Liver (tissue), 9 donors: ENCODE data around the gene DYNLT1. TPM values are rescaled to one million over a fixed set of nuclear protein-coding genes. Genes with fewer than 3 reads are reported as not detected.
A peak's percentile ranks its signal among the peaks of the same experiment; 100 is the strongest.

ENCODE experiments used
- DNase-seq: peaks from one replicate; pipeline ENCODE4 v3.0.0-alpha.2; 2017; ENCODE audit warnings: low spot score
- H3K27ac ChIP-seq, 2 donors: one replicate each; pipeline ENCODE4 v1.7.0; 2013; ENCODE audit warnings: inconsistent platforms in 2 of 2, low read length in 2 of 2, control low read depth in 1 of 2, low read depth in 1 of 2, mild to moderate bottlenecking in 1 of 2
- H3K27me3 ChIP-seq, 4 donors: one replicate each; pipeline versions ENCODE4 v1.6.1 to v1.7.0; 2013; ENCODE audit warnings: low read length in 3 of 4, inconsistent platforms in 1 of 4, mild to moderate bottlenecking in 1 of 4, moderate library complexity in 1 of 4; ENCODE audit not compliant: control insufficient read depth in 4 of 4, insufficient read depth in 4 of 4
- H3K36me3 ChIP-seq, 4 donors: one replicate each; pipeline versions ENCODE4 v1.6.1 to v1.7.0; 2013; ENCODE audit warnings: low read length in 3 of 4, mild to moderate bottlenecking in 3 of 4, low read depth in 1 of 4, moderate library complexity in 1 of 4; ENCODE audit not compliant: control insufficient read depth in 4 of 4, insufficient read depth in 3 of 4
- H3K4me1 ChIP-seq, 4 donors: one replicate each; pipeline versions ENCODE4 v1.6.1 to v1.7.0; 2013; ENCODE audit warnings: low read length in 3 of 4, mild to moderate bottlenecking in 3 of 4, moderate library complexity in 1 of 4; ENCODE audit not compliant: control insufficient read depth in 4 of 4, insufficient read depth in 4 of 4
- H3K4me3 ChIP-seq, 3 donors: one replicate each; pipeline versions ENCODE4 v1.6.1 to v1.7.0; 2013; ENCODE audit warnings: low read length in 3 of 3, control low read depth in 1 of 3, low read depth in 1 of 3, mild to moderate bottlenecking in 1 of 3
- H3K9ac ChIP-seq, 2 donors: one replicate each; pipeline ENCODE4 v1.7.0; 2013; ENCODE audit warnings: low read length in 2 of 2, mild to moderate bottlenecking in 2 of 2, moderate library complexity in 2 of 2, control low read depth in 1 of 2, low read depth in 1 of 2
- H3K9me3 ChIP-seq, 4 donors: one replicate each; pipeline versions ENCODE4 v1.6.1 to v1.7.0; 2013; ENCODE audit warnings: low read length in 3 of 4; ENCODE audit not compliant: control insufficient read depth in 4 of 4
- ATF3 ChIP-seq: IDR thresholded peaks from 2 replicates; pipeline ENCODE4 v1.6.1; 2016; ENCODE audit warnings: antibody characterized with exemption
- CTCF ChIP-seq: fragments of 150-350 bp; IDR thresholded peaks from 2 replicates; pipeline ENCODE4 v1.5.1; 2017; ENCODE audit warnings: improper control_type of control experiment, low read depth, low read length; ENCODE audit not compliant: missing input control
- FOXA1 ChIP-seq: IDR thresholded peaks from 2 replicates; pipeline ENCODE4 v1.6.1; 2016; ENCODE audit warnings: antibody characterized with exemption
- FOXA2 ChIP-seq: IDR thresholded peaks from 2 replicates; pipeline ENCODE4 v1.6.1; 2016; ENCODE audit warnings: antibody characterized with exemption
- HNF4A ChIP-seq, 2 donors: conservative IDR thresholded peaks; 2 replicates each; pipeline ENCODE4 v1.6.1; 2016; ENCODE audit warnings: antibody characterized with exemption in 2 of 2, mild to moderate bottlenecking in 2 of 2
- HNF4G ChIP-seq: IDR thresholded peaks from 2 replicates; pipeline ENCODE4 v1.6.1; 2016; ENCODE audit warnings: antibody characterized with exemption
- JUND ChIP-seq, 2 donors: IDR thresholded peaks; 2 replicates each; pipeline ENCODE4 v1.6.1; 2016; ENCODE audit warnings: antibody characterized with exemption in 2 of 2
- RAD21 ChIP-seq, 2 donors: IDR thresholded peaks; 2 replicates each; pipeline ENCODE4 v1.6.1; 2016; ENCODE audit warnings: antibody characterized with exemption in 2 of 2, mild to moderate bottlenecking in 2 of 2
- REST ChIP-seq: IDR thresholded peaks from 2 replicates; pipeline ENCODE4 v1.6.1; 2016; ENCODE audit warnings: antibody characterized with exemption, mild to moderate bottlenecking
- RXRA ChIP-seq, 2 donors: IDR thresholded peaks; 2 replicates each; pipeline ENCODE4 v1.6.1; 2017 to 2018; ENCODE audit warnings: antibody characterized with exemption in 2 of 2, mild to moderate bottlenecking in 1 of 2
- SP1 ChIP-seq: IDR thresholded peaks from 2 replicates; pipeline ENCODE4 v1.6.1; 2018; ENCODE audit warnings: antibody characterized with exemption, mild to moderate bottlenecking
- TAF1 ChIP-seq: conservative IDR thresholded peaks from 2 replicates; pipeline ENCODE4 v1.6.1; 2016; ENCODE audit warnings: antibody characterized with exemption, mild to moderate bottlenecking
- YY1 ChIP-seq: IDR thresholded peaks from 2 replicates; pipeline ENCODE4 v1.6.1; 2016; ENCODE audit warnings: antibody characterized with exemption, mild to moderate bottlenecking
- ZBTB33 ChIP-seq: IDR thresholded peaks from 2 replicates; pipeline ENCODE4 v1.6.1; 2016; ENCODE audit warnings: antibody characterized with exemption
- WGBS: extraction: QIAGEN DNeasy Blood & Tissue Kit; methylation state at CpG from one replicate; pipeline ENCODE4 v1.1.7; 2013; 5-methylcytosine and 5-hydroxymethylcytosine counted together
- polyA plus RNA-seq, 2 donors: library from polyadenylated mRNA; stranded (reverse) in 1 of 2; unstranded in 1 of 2; fragments of 200-250 nt in 1 of 2; fragments of >200 nt in 1 of 2; fragmentation: Nextera tagmentation in 1 of 2; extraction: Ambion mirVana in 1 of 2; gene quantifications; one replicate each; pipeline versions ENCODE4 v1.2.1 to v1.2.3, GENCODE V29; 2013 to 2015
- total RNA-seq, 2 donors: library from RNA; depleted of rRNA; stranded (reverse); fragments of >200 nt; gene quantifications; one replicate each; pipeline ENCODE4 v1.2.3, GENCODE V29; 2014
- donor health status: healthy.
- donor health status: healthy.
- donor health status: healthy.
- donor health status: healthy.
- donor health status: healthy.

DYNLT1 gene
- total and polyA plus RNA-seq, 4 donors, result 17.7 to 86.9 (median 38.3) TPM

GRCh38 chr6:158636778-158637177 is 7.8 kb downstream of the DYNLT1 start:
- Histone ChIP-seq H3K27me3 (no peaks in the 10 kb centered on the region), H3K9me3 (no peaks in the 10 kb centered on the region), H3K4me1 (peaks cover 0 to under 1% (median 0%) of the 10 kb centered on the region in 4 donors), H3K27ac (no peak overlapping the region), H3K36me3 (peaks cover 5 to 26% (median 17%) of the 10 kb centered on the region in 4 donors), H3K9ac (no peak overlapping the region), H3K4me3 (no peak overlapping the region)
- 95% methylated on average over 8 of the region's 8 CpGs for WGBS
- TF ChIP-seq RXRA (IDR thresholded peaks at IDR 0.05) (no peak), REST (no peak), CTCF (no peak), FOXA1 (no peak), ZBTB33 (no peak), HNF4A (conservative IDR thresholded peaks at IDR 0.05) (no peak), YY1 (no peak)
- peak; percentile 6 for DNase-seq

GRCh38 chr6:158635427-158636073 is 9.0 kb downstream of the DYNLT1 start:
- TF ChIP-seq HNF4G (no peak), REST (no peak), CTCF (no peak), TAF1 (no peak), RXRA (IDR thresholded peaks at IDR 0.05) (no peak), ZBTB33 (no peak), JUND (IDR thresholded peaks at IDR 0.05) (no peak), FOXA2 (no peak), ATF3 (no peak), RAD21 (IDR thresholded peaks at IDR 0.05) (no peak), SP1 (no peak), FOXA1 (no peak)
- no peak overlapping the region for H3K27ac ChIP-seq
- H3K9ac ChIP-seq, result no peak overlapping the region
- peaks cover 5 to 26% (median 17%) of the 10 kb centered on the region in 4 donors for H3K36me3 ChIP-seq
- peak; percentile 8 for DNase-seq
- WGBS, result 96% methylated on average over 7 of the region's 7 CpGs
- H3K4me1 ChIP-seq, result peaks cover 0 to 12% (median 5%) of the 10 kb centered on the region in 4 donors
- H3K27me3 ChIP-seq, result no peaks in the 10 kb centered on the region
- H3K4me3 ChIP-seq, result no peak overlapping the region
- no peaks in the 10 kb centered on the region for H3K9me3 ChIP-seq
